Panc1 (cell line): ENCODE results near the gene PPFIA3. TPM values are rescaled to one million over a fixed set of nuclear protein-coding genes. Genes with fewer than 3 reads are reported as not detected.

Experiments
- ATAC-seq: fragments of 200-7000 bp; cut with Tn5 transposase; 2 replicates; pipeline ENCODE4 v1.9.1; 2020; ENCODE audit warnings: mild to moderate bottlenecking, moderate library complexity
- BruUV-seq: library from RNA; stranded (reverse); fragments of 400-500 nt; replicated peaks from 2 replicates; lab custom pipeline; 2021; lab: Mats Ljungman, UMichigan
- CTCF ChIA-PET: fragments of 300-600 bp; sonication (Branson Sonifier 250); formaldehyde crosslinking; loops from one replicate; lab custom pipeline; 2022; ENCODE audit warnings: antibody characterized with exemption; lab: Charles Lee
- POLR2A ChIA-PET: fragments of 300-600 bp; sonication (Branson Sonifier 250); formaldehyde crosslinking; loops from one replicate; lab custom pipeline; 2022; ENCODE audit warnings: antibody characterized with exemption; lab: Charles Lee
- DNase-seq: peaks from one replicate; pipeline ENCODE4 v3.0.0-alpha.2; 2010; ENCODE audit warnings: low read depth, low spot score
- H3K27ac ChIP-seq: 2 replicates; pipeline ENCODE4 v1.5.1; 2011; ENCODE audit warnings: mild to moderate bottlenecking, low read length, inconsistent platforms
- H3K27me3 ChIP-seq: fragments of 200-500 bp; sonication (Bioruptor generic); 2 replicates; pipeline ENCODE4 v1.6.0; 2014; ENCODE audit warnings: low read length, inconsistent platforms; ENCODE audit not compliant: control insufficient read depth, insufficient read depth
- H3K36me3 ChIP-seq: fragments of 200-500 bp; sonication (Bioruptor generic); 2 replicates; pipeline ENCODE4 v1.5.1; 2014; ENCODE audit warnings: inconsistent platforms, mild to moderate bottlenecking, low read length, moderate library complexity; ENCODE audit not compliant: control insufficient read depth, insufficient read depth
- H3K4me1 ChIP-seq: 2 replicates; pipeline ENCODE4 v1.5.1; 2011; ENCODE audit warnings: inconsistent platforms, mild to moderate bottlenecking, low read length, moderate library complexity; ENCODE audit not compliant: control insufficient read depth, insufficient read depth
- H3K4me3 ChIP-seq, 2 experiments: 2 replicates each; pipeline ENCODE4 v1.5.1; 2011 to 2012; ENCODE audit warnings: low read depth in 2 of 2, low read length in 2 of 2, mild to moderate bottlenecking in 2 of 2, inconsistent platforms in 1 of 2, moderate library complexity in 1 of 2
- H3K9me3 ChIP-seq: fragments of 200-500 bp; sonication (Bioruptor generic); 2 replicates; pipeline ENCODE4 v1.5.1; 2014; ENCODE audit warnings: low read depth, mild to moderate bottlenecking, inconsistent platforms, low read length, moderate library complexity; ENCODE audit not compliant: control insufficient read depth, insufficient read depth
- CTCF ChIP-seq: fragments of 450-650 bp; IDR thresholded peaks from 2 replicates; pipeline ENCODE4 v1.5.1; 2017; ENCODE audit warnings: mild to moderate bottlenecking
- POLR2AphosphoS5 ChIP-seq: IDR thresholded peaks from 2 replicates; pipeline ENCODE4 v1.6.1; 2012; ENCODE audit warnings: mild to moderate bottlenecking, low read depth, low read length, moderate library complexity
- REST ChIP-seq, 2 experiments: IDR thresholded peaks; 2 replicates each; pipeline ENCODE4 v1.6.1; 2011 to 2012; ENCODE audit warnings: low read depth in 2 of 2, control low read depth in 1 of 2, low read length in 1 of 2, mild to moderate bottlenecking in 1 of 2, moderate library complexity in 1 of 2; ENCODE audit not compliant: insufficient read depth in 1 of 2
- SIN3A ChIP-seq: IDR thresholded peaks from 2 replicates; pipeline ENCODE4 v1.6.1; 2012; ENCODE audit warnings: low read depth, mild to moderate bottlenecking, low read length, moderate library complexity, borderline replicate concordance; ENCODE audit not compliant: insufficient read depth
- TCF7L2 ChIP-seq: IDR thresholded peaks from 2 replicates; pipeline ENCODE4 v1.6.1; 2011; ENCODE audit warnings: mild to moderate bottlenecking, low read depth, low read length, inconsistent platforms
- in situ Hi-C: cut with HindIII; loops from 2 replicates; pipeline ENCODE4 v1.10.0; 2016; ENCODE audit warnings: low sequenced_read_pairs, low pct_unique_long_range_greater_than_20kb
- intact Hi-C: fragments of 100-400 bp; cut with micrococcal nuclease; formaldehyde crosslinking; loops from one replicate; pipeline ENCODE4 v1.10.0; 2022; ENCODE audit not compliant: unreplicated experiment
- total RNA-seq: library from RNA; stranded (reverse); gene quantifications from one replicate; pipeline ENCODE4 v1.2.1, GENCODE V29; 2021; ENCODE audit not compliant: unreplicated experiment

The PPFIA3 gene
- total RNA-seq, 1 experiment from 2014 or later: 21.7 TPM

DNA sequence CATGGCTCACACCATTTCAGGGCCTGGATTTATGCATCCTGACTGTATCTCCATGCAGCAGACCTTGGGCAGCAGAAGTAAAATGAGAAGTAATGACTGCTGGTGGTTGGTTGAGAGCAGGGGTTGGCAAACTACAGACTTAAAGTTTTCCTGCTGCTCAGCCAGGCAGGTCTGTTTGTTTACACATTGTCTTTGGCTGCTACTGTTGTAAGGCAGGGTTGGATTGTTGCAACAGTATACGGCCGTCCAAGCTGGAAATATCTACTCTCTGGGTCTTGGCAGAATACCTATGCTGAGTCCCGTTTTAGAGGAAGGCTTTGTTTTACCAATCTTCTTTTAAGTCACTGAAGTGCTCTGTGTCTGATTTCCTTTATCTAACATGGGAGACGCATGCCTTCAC, 20.5 kb upstream of the PPFIA3 start:
- ChIA-PET CTCF (no interaction called here), POLR2A (no interaction called here)

GRCh38 chr19:49101160-49101559, 18.2 kb upstream of the PPFIA3 start:
- in situ Hi-C loops (no loop called here), intact Hi-C loops (no loop called here)
- H3K9me3 ChIP-seq: no peaks in the 10 kb centered on the region
- DNase-seq: no peak
- BruUV-seq: no TSS peak
- H3K36me3 ChIP-seq: peaks cover 13% of the 10 kb centered on the region
- no peak overlapping the region for H3K4me3 ChIP-seq
- ChIA-PET POLR2A (no interaction called here), CTCF (no interaction called here)
- no peak overlapping the region for H3K27ac ChIP-seq
- TF ChIP-seq POLR2AphosphoS5 (no peak), TCF7L2 (no peak), REST (IDR thresholded peaks at IDR 0.05; ENCODE audit: insufficient read depth in 1 of 2, low read depth in 2 of 2, low read length in 1 of 2) (no peak), SIN3A (no peak), CTCF (no peak)
- ATAC-seq: no peak
- peaks cover 6% of the 10 kb centered on the region for H3K4me1 ChIP-seq
- H3K27me3 ChIP-seq: no peaks in the 10 kb centered on the region

More for the DNA sequence above, 20.5 kb upstream of the PPFIA3 start:
- in situ Hi-C loops: no loop called here
- Histone ChIP-seq H3K27me3 (no peaks in the 10 kb centered on the region), H3K4me1 (peaks cover 6% of the 10 kb centered on the region), H3K9me3 (no peaks in the 10 kb centered on the region), H3K27ac (no peak overlapping the region), H3K4me3 (no peak overlapping the region), H3K36me3 (peaks cover 15% of the 10 kb centered on the region)
- ATAC-seq (no peak), DNase-seq (no peak)
- BruUV-seq: no TSS peak
- TF ChIP-seq TCF7L2 (no peak), REST (IDR thresholded peaks at IDR 0.05; ENCODE audit: insufficient read depth in 1 of 2, low read depth in 2 of 2, low read length in 1 of 2) (no peak), POLR2AphosphoS5 (no peak)
- intact Hi-C loops: loop anchor here (5.0 kb wide), 1 partner anchor 109 kb away; no protein-coding TSS in a partner anchor
